NCI-H748 (cell line): ENCODE results near the gene VSTM2L.

Experiments
- DNase-seq: peaks from one replicate; lab custom pipeline; 2025; ENCODE audit not compliant: unreplicated experiment; lab: John Stamatoyannopoulos, UW

Gene VSTM2L

GRCh38 chr20:37899105-37900045 lies 3.6 kb upstream of the VSTM2L start:
- DNase-seq, result no peak

GRCh38 chr20:37901240-37901639 lies 1.7 kb upstream of the VSTM2L start:
- DNase-seq, result no peak

DNA sequence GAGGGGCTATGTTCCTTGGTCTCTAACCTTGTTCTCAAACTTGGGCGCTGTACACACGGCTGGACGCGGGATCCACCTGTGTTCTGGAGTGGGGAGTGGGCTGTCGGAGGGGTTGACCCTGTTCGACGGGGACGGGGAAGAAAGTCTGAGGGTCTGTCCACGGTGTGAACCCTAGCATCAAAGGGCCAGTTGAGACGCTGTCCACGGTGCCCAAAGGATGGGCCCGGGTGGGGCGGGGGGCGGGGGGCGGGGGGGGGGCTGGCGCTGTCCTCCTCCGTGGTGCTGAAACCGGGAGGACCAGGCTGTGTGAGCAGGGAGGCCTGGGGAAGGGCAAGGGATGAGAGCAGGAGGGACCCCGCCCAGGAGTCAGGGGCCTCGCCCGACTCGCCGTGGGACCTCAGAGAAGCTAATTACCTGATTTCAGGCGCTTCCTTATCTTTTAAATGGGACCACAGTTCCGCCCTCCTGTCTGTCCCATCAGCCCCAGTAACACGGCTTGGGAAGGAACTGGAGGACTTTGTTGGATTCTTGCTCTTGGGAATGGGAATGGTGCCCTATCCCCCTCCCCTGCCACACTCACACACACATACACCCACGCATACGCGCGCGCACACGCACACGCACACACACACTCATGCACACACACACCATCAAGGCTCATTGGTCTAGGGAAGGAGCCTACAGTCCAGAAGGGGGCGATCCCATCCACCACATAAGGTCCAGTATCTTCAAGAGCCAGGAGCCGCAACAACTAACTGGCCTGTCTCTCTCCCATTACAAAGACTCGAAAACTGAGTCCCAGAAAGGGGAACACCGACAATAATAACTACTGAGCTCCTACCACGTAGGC lies 1.0 kb upstream of the VSTM2L start:
- peak; percentile 78 for DNase-seq

DNA sequence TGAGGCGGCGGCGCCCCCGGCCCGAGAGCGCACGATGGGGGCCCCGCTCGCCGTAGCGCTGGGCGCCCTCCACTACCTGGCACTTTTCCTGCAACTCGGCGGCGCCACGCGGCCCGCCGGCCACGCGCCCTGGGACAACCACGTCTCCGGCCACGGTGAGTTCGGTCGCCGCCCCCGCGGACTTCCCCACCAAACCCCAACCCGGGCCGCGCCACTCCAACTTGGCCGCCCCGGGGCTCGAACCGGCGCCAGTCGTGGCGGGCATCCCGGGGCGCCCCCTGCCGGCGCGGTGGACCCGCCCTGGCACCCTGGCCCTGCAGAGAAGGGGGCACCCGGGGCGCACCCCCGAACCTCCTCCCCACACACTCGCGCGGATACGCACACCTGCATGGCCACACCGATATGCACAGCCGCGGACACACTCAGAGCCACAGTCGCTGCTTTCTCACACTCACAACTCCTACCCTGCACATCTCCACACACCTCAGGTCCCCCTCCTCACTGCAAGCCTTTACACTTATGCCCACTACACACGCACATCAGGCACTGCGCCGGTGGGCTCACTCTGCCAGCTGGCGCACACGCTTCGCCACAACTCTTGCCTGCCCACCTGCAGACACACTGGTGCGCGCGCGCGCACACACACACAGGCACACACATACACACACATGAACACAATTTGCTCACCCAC lies 535 bp downstream of the VSTM2L start:
- DNase-seq, result no peak

DNA sequence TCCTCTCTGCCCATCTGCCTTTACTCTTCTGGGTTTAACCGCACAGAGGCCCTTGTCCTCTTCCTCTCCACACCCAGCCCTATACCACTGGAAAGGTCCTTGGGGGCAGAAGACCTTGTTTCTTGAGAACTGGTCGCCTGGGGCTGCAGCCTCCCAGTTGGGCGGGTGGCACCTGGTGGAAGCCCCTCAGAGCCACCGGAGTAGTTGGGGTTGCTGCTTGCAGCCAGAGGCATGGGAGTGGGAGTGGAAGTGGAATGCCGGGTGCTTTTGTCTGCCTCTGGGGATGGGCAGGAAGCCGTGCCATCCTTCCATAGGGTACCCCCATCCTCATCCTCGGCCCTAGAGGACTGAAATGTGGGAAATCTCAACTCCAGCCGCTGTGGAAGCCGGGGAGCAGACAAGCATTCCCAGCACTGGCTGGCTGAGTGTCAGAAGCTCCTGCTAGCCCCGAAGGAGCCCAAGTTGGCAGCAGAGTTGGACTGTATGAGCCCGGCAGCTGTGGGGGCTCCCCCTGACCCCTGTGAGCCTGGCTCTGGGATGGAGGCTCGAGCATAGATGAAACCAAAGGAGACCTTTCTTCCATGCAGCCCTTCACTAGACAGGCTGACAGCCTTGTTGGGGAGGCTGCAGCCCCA lies 1.2 kb downstream of the VSTM2L start:
- no peak for DNase-seq

GRCh38 chr20:37904845-37905373 lies 2.0 kb downstream of the VSTM2L start:
- DNase-seq, result no peak

DNA sequence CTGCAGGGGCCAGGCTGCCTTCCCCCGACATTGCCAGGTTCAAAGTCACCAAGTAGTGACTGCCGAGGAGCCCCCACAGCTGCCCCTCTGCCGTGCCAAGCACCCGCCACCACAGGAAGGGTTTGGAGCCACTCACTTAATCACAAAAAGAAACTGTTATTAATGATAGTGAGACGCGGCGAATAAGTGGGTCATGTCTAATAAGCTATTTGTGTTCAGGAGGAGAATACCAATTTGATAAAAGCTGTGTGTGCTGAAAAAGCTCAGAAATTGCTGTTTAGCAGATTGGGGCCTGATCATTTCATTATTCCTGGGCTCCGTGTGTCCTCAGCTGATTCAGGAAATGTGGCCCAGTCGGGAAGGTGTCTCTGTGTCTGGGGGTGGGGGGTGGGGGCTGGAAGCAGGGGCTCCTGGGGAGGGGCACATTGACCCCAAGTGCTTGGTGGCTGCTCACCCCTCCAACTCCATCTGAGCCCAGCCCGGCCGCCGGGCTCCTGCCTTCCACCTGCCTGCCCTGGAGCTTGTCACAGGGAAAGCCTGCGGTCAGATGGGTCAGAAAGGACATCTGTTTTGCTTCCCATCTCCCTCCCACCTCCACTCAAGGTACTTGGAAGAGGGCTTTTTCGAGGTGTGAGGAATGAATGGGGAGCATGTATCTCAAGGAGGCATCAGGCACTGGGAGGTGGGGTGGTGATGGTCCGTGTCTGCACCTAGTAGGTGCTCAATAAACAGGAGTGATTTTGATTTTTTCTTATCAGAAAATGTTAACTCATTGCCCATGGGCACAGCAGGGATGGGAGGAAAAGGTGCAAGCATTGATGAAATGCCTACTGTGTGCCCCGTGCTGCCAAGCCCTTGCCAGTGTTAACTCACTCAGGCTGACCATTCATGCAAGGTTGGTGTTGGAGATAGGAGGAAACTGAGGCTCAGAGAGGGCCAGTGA lies 3.0 kb downstream of the VSTM2L start:
- no peak for DNase-seq

DNA sequence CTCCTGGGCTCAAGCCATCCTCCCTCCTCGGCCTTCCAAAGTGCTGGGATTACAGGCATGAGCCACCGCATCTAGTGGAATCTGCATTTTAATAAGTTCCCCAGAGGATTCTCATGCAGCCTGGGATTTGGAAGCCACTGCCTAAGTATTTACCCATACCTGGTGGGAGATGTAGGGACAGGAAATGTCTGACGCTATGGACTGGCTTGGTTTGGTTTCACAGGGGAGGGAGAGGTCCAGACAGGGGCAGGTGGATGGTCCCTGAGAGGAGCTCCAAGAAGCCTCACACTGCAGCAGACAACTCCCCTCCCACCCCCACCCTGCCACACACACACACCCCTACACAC lies 4.4 kb downstream of the VSTM2L start:
- no peak for DNase-seq

- peak; percentile 89 for DNase-seq
These were observed 4.9 kb downstream of the VSTM2L start for GRCh38 chr20:37907677-37908401.

DNA sequence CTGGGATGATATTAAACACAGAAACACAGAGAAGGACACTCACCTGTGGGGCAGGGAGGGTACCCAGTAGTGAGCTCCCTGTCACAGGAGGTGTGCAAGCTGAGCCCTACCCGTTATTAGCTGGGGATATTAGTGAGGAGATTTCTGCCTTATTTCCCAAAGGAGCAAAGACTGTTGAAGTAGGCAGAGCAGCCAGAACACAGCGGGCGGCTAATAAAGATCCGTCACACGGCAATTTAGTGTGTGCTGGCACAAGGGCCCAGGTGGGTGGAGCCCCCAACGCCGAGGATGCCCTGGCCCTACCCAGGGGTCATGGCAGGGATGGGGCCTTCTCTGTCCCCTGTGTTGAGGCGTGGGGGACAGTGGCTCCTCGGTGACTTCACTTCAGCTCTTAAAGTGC lies 8.3 kb downstream of the VSTM2L start:
- no peak for DNase-seq

DNA sequence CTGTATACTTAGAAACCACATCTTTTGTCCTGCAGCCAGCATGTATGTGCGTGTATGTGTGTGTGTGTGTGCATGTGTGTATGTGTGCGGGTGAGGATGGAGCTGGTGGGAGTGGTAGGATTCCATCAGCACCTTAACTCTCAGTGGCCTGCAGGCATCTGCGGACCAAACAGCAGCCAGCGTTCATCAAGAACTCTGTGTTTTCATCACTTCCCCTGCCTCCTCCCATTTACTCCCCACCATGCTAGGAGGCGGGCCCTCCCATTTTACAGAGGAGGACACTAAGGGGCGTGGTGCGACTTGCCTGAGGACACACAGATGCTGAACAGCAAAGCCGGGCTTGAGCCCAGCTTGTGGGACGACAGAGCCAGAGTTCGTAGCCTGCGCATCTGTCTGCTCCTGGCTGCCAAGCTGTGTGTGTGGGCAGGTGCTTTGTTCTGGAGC lies 8.9 kb downstream of the VSTM2L start:
- DNase-seq, result peak; percentile 80

GRCh38 chr20:37912874-37913273 lies 9.9 kb downstream of the VSTM2L start:
- no peak for DNase-seq

DNA sequence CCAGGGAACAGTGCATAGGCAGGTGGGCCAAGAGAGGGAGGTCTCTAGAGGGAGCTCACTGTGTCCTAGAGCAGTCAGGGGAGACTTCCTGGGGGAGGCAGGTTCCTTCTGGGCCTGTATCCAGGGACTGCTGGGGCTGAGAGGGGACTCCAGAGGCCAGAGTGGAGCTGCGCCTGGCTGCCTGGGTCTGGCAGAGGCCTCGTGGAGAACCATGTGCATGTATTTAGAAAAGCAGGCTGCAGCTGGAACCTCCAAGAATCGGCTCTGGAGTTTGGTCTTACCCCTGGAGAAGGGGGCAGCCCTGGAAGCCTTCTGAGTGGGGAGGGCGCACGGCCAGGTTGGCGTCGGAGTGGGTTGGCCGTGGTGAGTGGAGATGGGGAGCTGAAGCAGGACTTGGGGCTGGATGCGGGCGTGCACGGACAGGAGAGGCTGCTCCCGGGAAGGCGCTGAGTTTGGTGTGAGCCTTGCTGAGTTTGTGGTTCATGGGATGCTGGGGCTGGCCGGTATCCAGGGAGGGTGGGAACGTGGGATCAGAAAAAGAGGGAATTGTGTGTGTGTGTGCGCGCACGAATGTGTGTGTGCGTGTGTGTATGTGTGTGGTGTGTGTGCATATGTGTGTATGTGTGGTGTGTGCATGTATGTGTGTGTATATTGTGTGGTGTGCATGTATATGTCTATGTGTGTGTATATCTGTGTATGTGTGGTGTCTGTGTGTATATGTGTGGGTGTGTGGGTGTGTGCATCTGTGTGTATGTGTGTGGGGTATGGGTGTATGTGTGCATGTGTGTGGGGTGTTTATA lies 10.8 kb downstream of the VSTM2L start:
- DNase-seq, result no peak

- no peak for DNase-seq
These were observed 11.4 kb downstream of the VSTM2L start for GRCh38 chr20:37914367-37914671.

GRCh38 chr20:37914672-37915433 lies 11.9 kb downstream of the VSTM2L start:
- DNase-seq, result peak; percentile 68

DNA sequence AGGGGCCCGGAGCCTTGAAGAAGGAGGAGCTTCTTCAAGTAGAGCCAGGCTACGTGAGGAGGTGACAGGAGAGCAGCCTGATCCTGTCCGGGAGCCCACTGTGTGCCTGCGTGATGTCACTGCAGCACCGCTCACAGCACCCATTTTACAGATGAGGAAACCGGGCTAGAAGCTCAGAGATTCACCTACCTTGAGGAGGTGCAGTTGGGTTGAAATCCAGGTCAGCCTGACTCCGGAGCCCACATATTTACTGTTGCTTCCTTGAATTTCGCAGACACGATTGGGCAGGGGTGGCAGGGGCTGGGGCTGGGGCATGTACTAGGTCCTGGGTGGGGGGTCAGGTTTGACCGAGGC lies 12.5 kb downstream of the VSTM2L start:
- DNase-seq, result no peak

- no peak for DNase-seq
These were observed 13.1 kb downstream of the VSTM2L start for GRCh38 chr20:37915800-37916570.
